HCT116 (cell line): ENCODE measurements around the gene TROAP. TPM values are rescaled to one million over a fixed set of nuclear protein-coding genes. Genes with fewer than 3 reads are reported as not detected.
"Not testable (repeated sequence)": the region's sequence is repeated elsewhere in the genome, so short reads cannot be mapped to it uniquely, and the experiment has no call there.

Experiments used
- ATAC-seq: fragments of 200-7000 bp; cut with Tn5 transposase; 2 replicates; pipeline ENCODE4 v1.9.1; 2020; ENCODE audit warnings: mild to moderate bottlenecking, moderate library complexity
- BruUV-seq: library from RNA; stranded (reverse); fragments of 400-500 nt; replicated peaks from 2 replicates; lab custom pipeline; 2021; lab: Mats Ljungman, UMichigan
- CTCF ChIA-PET: fragments of 300-600 bp; sonication (Branson Sonifier 250); formaldehyde crosslinking; loops from one replicate; lab custom pipeline; 2021; ENCODE audit warnings: antibody characterized with exemption; lab: Charles Lee
- POLR2A ChIA-PET: fragments of 300-600, 350-600 bp; sonication (Branson Sonifier 250); formaldehyde crosslinking; loops from one replicate; lab custom pipeline; 2021; ENCODE audit warnings: antibody characterized with exemption; lab: Charles Lee
- RAD21 ChIA-PET, 2 experiments: fragments of 300-600 bp; sonication (Branson Sonifier 250); formaldehyde crosslinking; loops; one replicate each; lab custom pipeline; 2023; ENCODE audit warnings: low total read pairs in 2 of 2; ENCODE audit not compliant: uncharacterized antibody in 2 of 2, unreplicated experiment in 2 of 2, low non-redundant PET in 1 of 2; lab: Charles Lee
- DNase-seq: peaks from one replicate; pipeline ENCODE4 v3.0.0-alpha.2; 2010; ENCODE audit warnings: low read depth, low spot score
- H2AFZ ChIP-seq: fragments of 200-600 bp; shearing (Covaris generic), sonication (generic); 2 replicates; pipeline ENCODE4 v1.6.1; 2017; ENCODE audit warnings: low read depth, mixed run types, mixed read lengths, antibody characterized with exemption, low read length; ENCODE audit not compliant: poor library complexity, severe bottlenecking
- H3K27ac ChIP-seq: 2 replicates; pipeline ENCODE4 v1.5.1; 2012; ENCODE audit warnings: low read depth, low read length
- H3K27me3 ChIP-seq: fragments of 200-600 bp; sonication (generic); 2 replicates; pipeline ENCODE4 v1.6.1; 2016; ENCODE audit warnings: mixed run types, low read length, mixed read lengths; ENCODE audit not compliant: insufficient read depth
- H3K36me3 ChIP-seq, 2 experiments: fragments of 200-500 bp in 1 of 2; fragments of 200-600 bp in 1 of 2; sonication (Bioruptor generic) in 1 of 2; sonication (generic) in 1 of 2; 2 replicates each; pipeline versions ENCODE4 v1.5.1 to v1.6.1; 2014 to 2016; ENCODE audit warnings: low read length in 2 of 2, inconsistent platforms in 1 of 2, mixed read lengths in 1 of 2, mixed run types in 1 of 2; ENCODE audit not compliant: insufficient read depth in 2 of 2, control insufficient read depth in 1 of 2
- H3K4me1 ChIP-seq, 2 experiments: fragments of 200-600 bp in 1 of 2; sonication (generic) in 1 of 2; 2 replicates each; pipeline versions ENCODE4 v1.5.1 to v1.6.1; 2012 to 2017; ENCODE audit warnings: low read length in 2 of 2, inconsistent platforms in 1 of 2, mild to moderate bottlenecking in 1 of 2, mixed read lengths in 1 of 2, mixed run types in 1 of 2, moderate library complexity in 1 of 2; ENCODE audit not compliant: insufficient read depth in 2 of 2, control insufficient read depth in 1 of 2
- H3K4me2 ChIP-seq: fragments of 200-600 bp; sonication (generic); 2 replicates; pipeline ENCODE4 v1.6.1; 2017; ENCODE audit warnings: mixed run types, low read length, mixed read lengths
- H3K4me3 ChIP-seq, 2 experiments: fragments of 200-600 bp in 1 of 2; sonication (generic) in 1 of 2; replicated peaks in 1 of 2; 2 replicates each; pipeline ENCODE4 v1.5.1; 2011 to 2016; ENCODE audit warnings: low read length in 2 of 2, control low read depth in 1 of 2, low read depth in 1 of 2, mild to moderate bottlenecking in 1 of 2, mixed read lengths in 1 of 2, mixed run types in 1 of 2
- H3K79me2 ChIP-seq: fragments of 200-600 bp; sonication (generic); 2 replicates; pipeline ENCODE4 v1.6.1; 2017; ENCODE audit warnings: mild to moderate bottlenecking, mixed run types, low read length, moderate library complexity, mixed read lengths; ENCODE audit not compliant: insufficient read depth
- H3K9ac ChIP-seq: fragments of 200-600 bp; sonication (generic); 2 replicates; pipeline ENCODE4 v1.6.1; 2016; ENCODE audit warnings: low read length, mixed read lengths
- H3K9me2 ChIP-seq: fragments of 200-600 bp; sonication (generic), shearing (Covaris generic); 2 replicates; pipeline ENCODE4 v1.6.1; 2017; ENCODE audit warnings: mixed run types, mild to moderate bottlenecking, moderate library complexity; ENCODE audit not compliant: insufficient read depth
- H3K9me3 ChIP-seq, 2 experiments: fragments of 200-500 bp in 1 of 2; fragments of 200-600 bp in 1 of 2; sonication (Bioruptor generic) in 1 of 2; sonication (generic) in 1 of 2; 2 replicates each; pipeline ENCODE4 v1.6.1; 2014 to 2017; ENCODE audit warnings: low read length in 2 of 2, mixed read lengths in 2 of 2, inconsistent platforms in 1 of 2, low read depth in 1 of 2, mild to moderate bottlenecking in 1 of 2, mixed run types in 1 of 2, moderate library complexity in 1 of 2; ENCODE audit not compliant: control insufficient read depth in 1 of 2, insufficient read depth in 1 of 2
- H4K20me1 ChIP-seq: fragments of 200-600 bp; sonication (generic), shearing (Covaris generic); 2 replicates; pipeline ENCODE4 v1.6.1; 2017; ENCODE audit warnings: mixed run types, mild to moderate bottlenecking, moderate library complexity; ENCODE audit not compliant: insufficient read depth
- CEBPB ChIP-seq: IDR thresholded peaks from 2 replicates; pipeline ENCODE4 v1.6.1; 2012; ENCODE audit warnings: low read depth
- EZH2phosphoT487 ChIP-seq: fragments of 200-600 bp; IDR thresholded peaks from 2 replicates; pipeline ENCODE4 v1.6.1; 2018; ENCODE audit warnings: antibody characterized with exemption, borderline replicate concordance
- FOSL1 ChIP-seq: IDR thresholded peaks from 2 replicates; pipeline ENCODE4 v1.6.1; 2012; ENCODE audit warnings: low read depth
- RAD21 ChIP-seq: IDR thresholded peaks from 2 replicates; pipeline ENCODE4 v1.6.1; 2012; ENCODE audit warnings: low read depth, mild to moderate bottlenecking
- REST ChIP-seq: IDR thresholded peaks from 2 replicates; pipeline ENCODE4 v1.6.1; 2012; ENCODE audit warnings: low read depth
- SP1 ChIP-seq: IDR thresholded peaks from 2 replicates; pipeline ENCODE4 v1.6.1; 2012; ENCODE audit warnings: low read depth
- SRF ChIP-seq: IDR thresholded peaks from 2 replicates; pipeline ENCODE4 v1.6.1; 2012; ENCODE audit warnings: low read depth
- ZFX ChIP-seq: fragments of 450-650 bp; IDR thresholded peaks from 2 replicates; pipeline ENCODE4 v1.6.1; 2017
- ZNF274 ChIP-seq: fragments of 200-500 bp; sonication (Bioruptor generic); IDR thresholded peaks from 2 replicates; pipeline ENCODE4 v1.6.1; 2014; ENCODE audit warnings: mild to moderate bottlenecking, low read depth, low read length, inconsistent platforms
- intact Hi-C: fragments of 100-400 bp; cut with micrococcal nuclease; formaldehyde crosslinking; loops from 2 replicates; pipeline ENCODE4 v1.10.0; 2022
- total RNA-seq: library from RNA; stranded (reverse); gene quantifications from one replicate; pipeline ENCODE4 v1.2.1, GENCODE V29; 2021; ENCODE audit not compliant: unreplicated experiment

The TROAP gene
- total RNA-seq, 1 experiment from 2014 or later, result 99.1 TPM

GRCh38 chr12:49309386-49309785 is 13.7 kb upstream of the TROAP start:
- Histone ChIP-seq H3K9me3 (no peaks in the 10 kb centered on the region), H3K9ac (no peak overlapping the region), H3K4me3 (no peak overlapping the region), H3K36me3 (no peaks in the 10 kb centered on the region), H3K27ac (no peak overlapping the region), H2AFZ (no peak overlapping the region), H3K27me3 (no peaks in the 10 kb centered on the region)
- BruUV-seq, result no TSS peak
- ChIA-PET RAD21 (no interaction called here), POLR2A (interaction anchor here (1.8 kb wide), 1 partner anchor 32 kb away, joined by 3 read pairs; no protein-coding TSS in a partner anchor)
- DNase-seq, result no peak
- no peak for TF ChIP-seq FOSL1
- TF ChIP-seq, all 23 proteins: peak for 0
- intact Hi-C loops, result no loop called here
- Histone ChIP-seq H3K79me2 (no peaks in the 10 kb centered on the region), H3K4me1 (no peaks in the 10 kb centered on the region), H3K9me2 (no peaks in the 10 kb centered on the region), H4K20me1 (no peaks in the 10 kb centered on the region), H3K4me2 (no peak overlapping the region)
- no peak for ATAC-seq
- CTCF ChIA-PET, result no interaction called here

- H3K79me2 ChIP-seq, POLR2A ChIA-PET, H3K4me3 ChIP-seq, H3K36me3 ChIP-seq, ATAC-seq, CTCF ChIA-PET, H3K4me2 ChIP-seq, RAD21 ChIA-PET, H4K20me1 ChIP-seq, H3K27ac ChIP-seq, intact Hi-C loops, BruUV-seq, DNase-seq, H3K4me1 ChIP-seq, H3K9ac ChIP-seq, H3K27me3 ChIP-seq, H2AFZ ChIP-seq, H3K9me2 ChIP-seq, H3K9me3 ChIP-seq: not testable (repeated sequence)
Measured at GRCh38 chr12:49310451-49311000, 12.5 kb upstream of the TROAP start.

- Histone ChIP-seq H3K4me1 (peaks cover 8 to 10% of the 10 kb centered on the region in 2 experiments; a peak in 3 of 4 replicates), H4K20me1 (no peaks in the 10 kb centered on the region), H3K27me3 (no peaks in the 10 kb centered on the region), H3K79me2 (no peaks in the 10 kb centered on the region), H3K4me2 (no peak overlapping the region), H3K4me3 (no peak overlapping the region), H2AFZ (no peak overlapping the region), H3K27ac (no peak overlapping the region), H3K9ac (no peak overlapping the region), H3K9me3 (no peaks in the 10 kb centered on the region), H3K9me2 (no peaks in the 10 kb centered on the region), H3K36me3 (no peaks in the 10 kb centered on the region)
- intact Hi-C loops, result no loop called here
- ChIA-PET POLR2A (no interaction called here), CTCF (interaction anchor here (0.7 to 1.0 kb wide), 2 partner anchors 27 to 266 kb away, joined by 3 read pairs; no protein-coding TSS in a partner anchor), RAD21 (no interaction called here)
- DNase-seq (no peak), ATAC-seq (no peak)
- no TSS peak for BruUV-seq
- TF ChIP-seq SP1 (no peak), RAD21 (no peak), EZH2phosphoT487 (no peak), ZFX (no peak), CEBPB (no peak), ZNF274 (no peak), SRF (no peak), REST (no peak)
Measured at GRCh38 chr12:49314811-49315210, 8.2 kb upstream of the TROAP start.
